GM21423 (cell line): ENCODE results near the gene TBC1D24.
A peak's percentile ranks its signal among the peaks of the same experiment; 100 is the strongest.
"Not testable (repeated sequence)": the region's sequence is repeated elsewhere in the genome, so short reads cannot be mapped to it uniquely, and the experiment has no call there.

Experiments used
- ATAC-seq: cut with Tn5 transposase; IDR thresholded peaks from one replicate; pipeline ENCODE4 v1.9.1; 2021; ENCODE audit warnings: mild to moderate bottlenecking, moderate library complexity; ENCODE audit not compliant: unreplicated experiment

Gene TBC1D24

GRCh38 chr16:2529961-2530628 lies 55.2 kb downstream of the TBC1D24 start:
- no peak for ATAC-seq

- ATAC-seq = no peak
Measured at GRCh38 chr16:2530629-2531318, 55.8 kb downstream of the TBC1D24 start.

- ATAC-seq = no peak
Measured at GRCh38 chr16:2531371-2531695, 56.4 kb downstream of the TBC1D24 start, which contains the start of gene CEMP1. CEMP1 (minus strand) TSS chr16:2531408; CDS start chr16:2531073, 335 bp downstream.

GRCh38 chr16:2531696-2532493 lies 57.0 kb downstream of the TBC1D24 start:
- peak; percentile 88 for ATAC-seq

- no peak for ATAC-seq
Measured at GRCh38 chr16:2532494-2533141, 57.7 kb downstream of the TBC1D24 start.

GRCh38 chr16:2533142-2533755 lies 58.3 kb downstream of the TBC1D24 start:
- not testable (repeated sequence) for ATAC-seq

GRCh38 chr16:2533912-2534311 lies 59.0 kb downstream of the TBC1D24 start:
- ATAC-seq = no peak

GRCh38 chr16:2534335-2534734 lies 59.4 kb downstream of the TBC1D24 start:
- ATAC-seq = not testable (repeated sequence)

GRCh38 chr16:2535625-2536013 lies 60.7 kb downstream of the TBC1D24 start:
- ATAC-seq = no peak

GRCh38 chr16:2537451-2538379 lies 62.8 kb downstream of the TBC1D24 start, which contains the start of gene PDPK1:
PDPK1 (plus strand) TSS chr16:2538021; CDS start chr16:2538113, 92 bp downstream.
- ATAC-seq = peak; percentile 83

- not testable (repeated sequence) for ATAC-seq
Measured at GRCh38 chr16:2539192-2539844, 64.4 kb downstream of the TBC1D24 start.

- not testable (repeated sequence) for ATAC-seq
Measured at GRCh38 chr16:2539845-2540458, 65.0 kb downstream of the TBC1D24 start.

GRCh38 chr16:2540912-2541311 lies 66.0 kb downstream of the TBC1D24 start:
- ATAC-seq = not testable (repeated sequence)

GRCh38 chr16:2541409-2541808 lies 66.5 kb downstream of the TBC1D24 start:
- not testable (repeated sequence) for ATAC-seq

- ATAC-seq = not testable (repeated sequence)
Measured at GRCh38 chr16:2543771-2544170, 68.8 kb downstream of the TBC1D24 start.

- ATAC-seq = not testable (repeated sequence)
Measured at GRCh38 chr16:2550283-2550878, 75.5 kb downstream of the TBC1D24 start.

GRCh38 chr16:2551420-2551889 lies 76.5 kb downstream of the TBC1D24 start:
- not testable (repeated sequence) for ATAC-seq
